NCI-H2081 treated with DMSO at 0.1 percent for 48 hours (cell line): Measurements from ENCODE around the gene CARD8.
"Not testable (repeated sequence)": the region's sequence is repeated elsewhere in the genome, so short reads cannot be mapped to it uniquely, and the experiment has no call there.

Experiments used
- DNase-seq: peaks from one replicate; lab custom pipeline; 2025; lab: John Stamatoyannopoulos, UW

CARD8 gene

DNA sequence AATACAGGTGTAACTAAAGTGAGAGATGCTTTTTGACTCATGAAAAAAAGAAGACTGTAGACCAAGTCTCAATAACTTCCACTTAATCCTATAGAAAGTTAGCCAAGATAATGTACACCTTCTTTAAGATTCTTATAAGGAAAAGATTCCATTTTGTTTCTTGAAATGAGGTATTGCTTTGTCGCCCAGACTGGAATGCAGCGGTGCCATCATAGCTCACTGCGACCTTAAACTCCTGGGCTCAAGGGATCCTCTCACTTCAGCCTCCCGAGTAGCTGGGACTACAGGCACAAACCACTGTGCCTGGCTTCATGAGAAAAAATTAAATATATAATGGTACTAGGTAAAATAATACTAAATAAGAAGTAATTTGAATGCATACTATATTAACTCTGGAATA, 3.3 kb upstream of the CARD8 start:
- DNase-seq, result not testable (repeated sequence)

DNA sequence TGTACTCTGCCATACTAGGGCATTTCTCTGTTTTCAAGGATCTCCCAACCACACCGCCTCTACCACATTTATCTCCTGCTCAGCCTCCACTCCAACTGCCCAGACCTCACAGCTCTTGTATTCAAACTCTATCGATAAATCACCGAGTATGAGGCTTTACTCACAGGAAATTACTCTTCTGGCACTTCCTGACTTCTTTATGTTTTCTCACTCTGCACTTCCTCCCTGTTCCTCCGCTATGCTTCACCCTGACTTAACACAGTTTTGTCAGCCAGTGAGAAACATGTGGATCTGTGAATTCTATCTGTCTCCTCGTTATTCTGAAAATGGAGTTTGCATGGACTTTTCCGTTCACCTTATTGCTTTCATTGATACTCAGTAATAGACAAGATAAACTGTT, 2.6 kb upstream of the CARD8 start:
- DNase-seq, result no peak

DNA sequence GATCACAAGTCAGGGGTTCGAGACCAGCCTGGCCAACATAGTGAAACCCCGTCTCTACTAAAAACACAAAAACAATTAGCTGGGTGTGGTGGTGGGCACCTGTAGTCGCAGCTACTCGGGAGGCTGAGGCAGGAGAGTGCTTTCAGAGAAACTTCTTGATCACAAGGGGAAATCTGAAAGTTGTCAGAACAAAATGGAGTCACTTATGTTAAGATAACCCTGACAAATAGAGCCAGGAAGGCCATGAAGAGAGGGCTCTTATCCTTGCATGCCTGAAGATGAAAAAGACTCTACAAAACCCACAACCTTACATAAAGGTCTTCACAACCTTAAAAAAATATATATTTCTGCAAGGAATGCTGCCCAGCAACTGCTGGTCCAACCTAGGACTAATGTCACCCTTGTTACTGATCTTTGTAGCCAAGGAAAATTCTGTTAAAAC, 1.2 kb downstream of the CARD8 start:
- DNase-seq, result no peak

DNA sequence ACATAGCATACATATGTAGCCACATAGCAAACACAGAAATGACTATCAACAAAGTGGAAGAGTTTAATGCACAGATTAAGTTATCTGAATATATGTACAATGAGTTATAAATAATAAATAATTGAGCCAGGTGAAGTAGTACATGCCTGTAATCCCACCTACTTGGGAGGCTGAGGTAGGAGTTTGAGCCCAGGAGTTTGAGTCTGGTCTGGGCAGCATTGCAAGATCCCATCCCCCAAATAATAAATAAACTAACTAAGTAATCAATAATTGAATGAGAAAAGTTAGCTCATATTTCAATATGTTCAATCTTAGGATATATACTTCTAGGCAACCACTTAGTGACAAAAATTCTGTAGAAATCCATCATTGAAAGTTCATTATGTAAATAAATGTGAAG, 1.7 kb downstream of the CARD8 start:
- DNase-seq, result no peak

DNA sequence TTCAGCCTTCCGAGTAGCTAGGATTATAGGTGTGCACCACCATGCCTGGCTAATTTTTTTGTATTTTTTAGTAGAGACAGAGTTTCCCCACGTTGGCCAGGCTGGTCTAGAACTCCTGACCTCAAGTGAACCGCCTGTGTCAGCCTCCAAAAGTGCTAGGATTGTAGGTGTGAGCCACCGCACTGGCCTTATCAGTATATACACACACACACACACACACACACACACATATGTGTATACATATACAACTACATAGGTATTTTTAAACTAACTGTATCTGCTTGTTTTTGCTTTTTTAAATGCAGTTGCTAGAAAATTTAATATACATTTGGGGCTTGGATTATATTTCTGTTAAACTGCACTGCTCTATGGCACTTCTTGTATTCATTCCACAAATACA, 3.1 kb downstream of the CARD8 start:
- no peak for DNase-seq

DNA sequence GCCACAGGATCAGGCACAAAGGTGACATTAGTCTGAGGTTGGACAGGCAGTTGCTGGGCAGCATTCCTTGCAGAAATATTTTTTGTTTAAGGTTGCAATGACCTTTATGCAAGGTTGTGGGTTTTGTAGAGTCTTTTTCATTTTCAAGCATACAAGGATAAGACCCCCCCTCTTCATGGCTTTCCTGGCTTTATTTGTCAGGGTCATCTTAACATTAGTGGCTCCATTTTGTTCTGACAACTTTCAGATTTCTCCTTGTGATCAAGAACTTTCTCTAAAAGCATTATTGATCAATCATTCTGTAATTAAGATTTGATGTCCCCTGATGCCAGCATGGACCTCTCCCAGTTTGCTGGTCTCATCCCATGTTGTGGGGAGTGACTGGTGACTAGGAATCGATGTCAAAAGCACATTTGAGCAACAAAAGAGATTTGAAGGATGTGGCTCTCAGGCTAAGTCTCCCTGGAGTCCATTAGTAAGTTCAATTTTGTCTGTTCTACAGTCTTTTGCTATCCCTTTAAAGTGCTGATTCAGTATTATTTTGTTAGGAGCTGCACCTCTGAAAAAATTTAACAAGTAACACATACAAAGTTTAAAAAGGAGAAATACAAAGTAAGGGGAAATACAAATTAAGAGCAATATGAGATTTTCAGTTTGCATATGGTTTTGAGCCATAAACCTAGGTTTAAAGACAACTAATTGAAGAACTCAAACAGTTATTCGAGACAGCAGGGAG, 5.3 kb downstream of the CARD8 start:
- no peak for DNase-seq

DNA sequence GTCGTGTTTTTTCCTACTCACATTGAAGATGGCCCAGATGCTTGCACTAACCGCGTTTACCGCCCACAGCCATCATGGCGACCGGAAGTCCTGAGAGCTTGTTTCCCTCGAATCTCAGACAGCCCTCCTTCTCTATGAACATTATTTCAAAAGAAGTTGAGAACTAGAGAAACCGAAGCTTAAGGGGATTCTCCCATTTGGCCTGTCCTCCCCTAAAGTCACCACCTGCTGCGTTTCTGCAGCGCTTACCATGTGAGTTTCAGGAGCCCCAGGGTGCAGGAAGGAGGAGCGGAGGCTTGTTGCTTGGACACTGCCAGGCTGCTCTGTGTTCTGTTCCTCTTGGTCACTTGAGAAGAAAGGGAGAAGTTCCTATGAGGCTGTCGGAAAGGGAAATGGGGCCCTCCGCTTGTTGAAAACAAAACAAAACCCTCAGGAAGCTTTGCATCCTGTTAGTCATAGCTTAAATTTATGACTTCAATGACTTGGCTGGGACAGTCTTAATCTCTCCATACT, 6.2 kb downstream of the CARD8 start:
- DNase-seq, result no peak

DNA sequence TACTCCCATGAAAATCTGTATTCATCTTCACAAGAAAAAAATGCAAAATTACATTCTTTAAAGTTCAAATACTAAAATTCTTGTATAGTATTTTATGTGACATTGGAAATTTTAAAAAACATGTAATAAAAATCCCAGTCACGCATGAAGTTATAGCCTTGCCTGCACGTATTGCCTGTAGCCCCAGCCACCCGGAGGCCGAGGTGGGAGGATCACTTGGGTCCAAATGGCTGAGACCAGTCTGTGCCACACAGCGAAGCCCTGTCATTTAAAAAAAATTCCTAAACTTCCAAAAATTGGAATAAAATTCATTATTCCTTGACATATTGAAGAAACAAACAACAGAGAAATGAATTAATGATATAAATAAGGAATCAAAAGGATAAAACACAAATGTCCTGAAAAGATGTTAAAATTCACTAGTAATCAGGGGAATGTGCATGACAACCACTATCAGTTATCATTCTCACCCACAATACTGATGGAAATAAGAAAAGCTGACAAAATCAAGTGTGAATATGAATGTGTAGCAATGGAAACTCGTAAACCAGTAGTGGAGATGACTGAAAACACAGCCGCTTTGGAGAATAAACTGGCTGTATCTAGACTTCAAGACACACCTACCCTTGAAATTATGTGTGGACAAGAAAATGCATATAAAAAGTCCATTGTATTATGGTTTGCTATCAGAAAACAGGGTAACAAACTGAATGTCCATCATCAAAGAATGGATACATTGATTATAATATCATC, 7.5 kb downstream of the CARD8 start:
- no peak for DNase-seq

DNA sequence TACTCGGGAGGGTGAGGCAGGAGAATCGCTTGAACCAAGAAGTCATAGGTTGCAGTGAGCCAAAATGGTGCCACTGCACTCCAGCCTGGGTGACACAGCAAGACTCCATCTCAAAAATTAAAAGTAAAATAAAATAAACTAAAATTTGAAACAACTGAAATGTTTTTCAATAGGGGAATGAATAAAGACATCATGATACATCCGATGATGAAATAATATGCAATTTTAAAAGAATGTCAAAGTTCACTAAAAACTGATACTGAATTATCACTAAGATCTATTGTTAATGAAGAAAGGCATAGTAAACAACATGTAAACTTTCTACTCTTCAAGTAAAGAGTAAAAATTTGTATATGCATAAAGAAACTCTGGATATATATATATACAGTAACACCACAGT, 8.5 kb downstream of the CARD8 start:
- DNase-seq, result no peak

DNA sequence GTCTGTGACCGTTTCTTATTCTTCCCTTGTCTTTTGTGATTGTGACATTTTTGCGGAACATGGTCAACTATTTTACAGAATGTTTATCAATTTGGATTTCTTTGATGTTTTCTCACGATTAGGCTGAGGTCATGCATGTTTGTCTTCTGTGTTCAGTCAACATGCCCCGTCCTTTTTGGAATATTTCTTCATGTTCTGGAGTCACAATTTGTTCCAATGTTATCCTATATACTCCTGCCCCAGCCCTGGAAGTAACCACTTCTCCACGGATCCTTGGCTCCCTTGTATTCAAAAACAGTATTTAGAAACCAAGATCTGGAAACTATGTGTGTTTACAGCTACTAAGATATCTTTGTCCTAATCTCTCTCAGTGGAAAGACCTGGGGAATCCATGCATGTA, 9.6 kb downstream of the CARD8 start:
- no peak for DNase-seq

DNA sequence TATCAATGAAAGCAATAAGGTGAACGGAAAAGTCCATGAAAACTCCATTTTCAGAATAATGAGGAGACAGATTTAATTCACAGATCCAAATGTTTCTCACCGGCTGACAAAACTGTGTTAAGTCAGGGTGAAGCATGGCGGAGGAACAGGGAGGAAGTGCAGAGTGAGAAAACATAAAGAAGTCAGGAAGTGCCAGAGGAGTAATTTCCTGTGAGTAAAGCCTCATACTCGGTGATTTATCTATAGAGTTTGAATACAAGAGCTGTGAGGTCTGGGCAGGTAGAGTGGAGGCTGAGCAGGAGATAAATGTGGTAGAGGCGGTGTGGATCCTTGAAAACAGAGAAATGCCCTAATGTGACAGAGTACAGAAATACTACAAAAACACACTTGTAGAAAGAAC, 11.4 kb downstream of the CARD8 start:
- no peak for DNase-seq

DNA sequence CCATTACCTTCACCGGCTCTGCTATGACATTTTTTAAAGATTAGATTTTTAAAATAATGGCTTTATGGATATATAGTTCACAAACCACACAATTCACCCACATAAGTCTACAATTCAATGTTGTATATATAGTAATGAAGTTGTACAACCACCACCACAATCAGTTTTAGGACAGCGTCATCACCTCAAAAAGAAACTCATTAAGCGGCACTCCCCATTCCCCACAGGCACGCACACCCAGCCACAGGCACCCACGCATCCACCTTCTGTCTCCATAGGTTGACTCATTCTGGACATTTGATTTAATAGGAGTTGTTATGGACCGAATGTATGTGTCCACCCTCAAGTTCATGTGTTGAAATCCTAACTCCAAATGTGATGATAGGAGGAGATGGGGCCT, 13.9 kb downstream of the CARD8 start:
- DNase-seq, result not testable (repeated sequence)

DNA sequence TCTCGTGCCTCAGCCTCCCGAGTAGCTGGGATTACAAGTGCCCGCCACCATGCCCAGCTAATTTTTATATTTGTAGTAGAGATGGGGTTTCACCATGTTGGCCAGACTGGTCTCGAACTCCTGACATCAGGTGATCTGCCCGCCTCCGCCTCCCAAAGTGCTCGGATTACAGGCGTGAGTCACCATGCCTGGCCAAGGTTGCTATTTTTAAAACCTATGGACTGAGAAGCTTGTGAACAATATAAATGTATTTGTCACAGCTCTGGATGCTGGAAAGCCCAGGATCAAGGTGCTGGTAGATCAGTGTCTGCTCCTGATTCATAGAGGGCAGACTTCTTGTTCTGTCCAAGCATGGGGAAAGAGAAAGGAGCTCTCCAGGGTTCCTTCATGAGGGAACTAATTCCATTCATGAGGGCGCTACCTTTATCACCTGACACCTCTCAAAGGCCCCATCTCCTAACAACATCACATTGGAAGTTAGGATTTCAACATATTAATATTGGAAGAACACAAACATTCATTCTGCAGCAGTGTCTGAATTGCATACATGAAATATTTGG, 16.1 kb downstream of the CARD8 start:
- DNase-seq, result no peak

DNA sequence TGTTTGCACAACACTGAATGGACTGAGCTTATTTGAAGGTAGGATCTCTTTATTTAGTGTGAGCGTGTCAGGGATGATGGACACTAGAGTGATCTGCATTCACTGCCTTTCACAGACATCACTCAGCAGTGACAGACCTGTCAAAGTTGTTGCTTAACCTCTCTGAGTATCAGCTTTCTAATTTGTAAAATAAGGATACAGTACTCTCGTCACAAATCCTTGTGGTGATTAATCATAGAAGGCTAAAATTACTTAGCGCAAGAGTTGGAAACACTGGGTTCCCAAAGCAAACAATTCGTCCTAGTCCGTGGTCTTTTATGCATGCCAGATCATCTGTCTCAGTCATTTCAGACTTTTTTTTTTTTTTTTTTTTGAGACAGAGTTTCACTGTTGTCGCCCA, 16.6 kb downstream of the CARD8 start:
- DNase-seq, result no peak

DNA sequence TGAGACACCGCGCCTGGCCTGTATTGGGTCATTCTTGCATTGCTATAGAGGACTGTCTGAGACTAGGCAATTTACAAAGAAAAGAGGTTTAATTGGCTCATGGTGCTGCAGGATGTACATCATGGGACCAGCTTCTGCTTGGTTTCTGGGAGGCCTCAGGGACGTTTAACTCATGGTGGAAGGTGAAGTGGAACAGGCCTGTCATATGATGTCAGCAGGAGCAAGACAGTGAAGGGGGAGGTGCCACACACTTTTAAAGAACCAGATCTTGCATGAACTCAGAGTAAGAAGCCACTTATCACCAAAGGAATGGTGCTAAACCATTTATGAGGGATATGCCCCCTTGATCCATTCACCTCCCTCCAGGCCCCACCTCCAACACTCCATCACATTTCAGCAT, 18.7 kb downstream of the CARD8 start:
- DNase-seq, result no peak

DNA sequence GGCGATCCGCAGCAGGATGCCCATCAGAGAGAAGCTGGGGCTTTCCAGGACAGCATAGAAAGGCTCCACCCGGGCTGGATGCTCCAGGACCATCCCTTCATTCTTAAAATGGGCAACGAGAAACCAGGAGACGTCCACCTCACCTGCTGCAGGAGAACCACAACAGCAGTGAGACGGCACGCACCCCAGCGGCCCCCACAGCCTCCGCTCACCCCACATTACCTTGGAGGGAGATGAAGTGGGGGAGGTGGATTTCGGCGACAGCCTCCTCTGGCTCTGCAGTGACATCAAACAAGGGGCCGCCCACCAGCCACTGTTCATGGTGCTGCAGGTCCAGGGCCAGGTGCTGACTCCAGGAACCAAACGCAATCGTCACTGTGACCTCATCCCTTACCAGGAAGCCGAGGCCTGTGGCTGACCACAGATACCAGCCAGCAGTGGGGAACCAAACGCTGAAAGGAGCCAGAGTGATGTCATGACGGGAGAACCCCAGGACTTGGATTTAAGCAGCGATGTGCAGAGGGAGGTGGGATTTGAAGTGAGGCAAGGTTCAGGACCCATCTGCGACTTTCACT, 25.1 kb downstream of the CARD8 start:
- DNase-seq, result no peak

DNA sequence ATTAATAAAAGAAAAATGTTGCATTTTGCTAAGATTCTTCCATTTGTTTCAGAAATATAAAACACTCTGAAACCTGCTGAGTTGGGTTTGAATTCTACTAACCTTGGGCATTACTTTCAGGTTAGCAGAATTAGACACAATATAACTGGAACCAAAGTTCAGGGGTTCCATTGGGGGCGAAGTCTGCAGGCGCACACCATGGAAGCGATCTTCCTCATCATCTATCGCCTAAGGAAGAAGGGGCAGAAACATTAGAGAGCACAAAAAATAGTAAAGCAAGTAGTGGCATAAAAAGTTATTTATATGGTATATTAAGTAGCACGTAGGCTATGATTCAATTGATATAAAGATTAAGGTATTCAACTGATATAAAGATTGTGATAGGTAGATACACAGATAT, 34.1 kb downstream of the CARD8 start:
- no peak for DNase-seq

DNA sequence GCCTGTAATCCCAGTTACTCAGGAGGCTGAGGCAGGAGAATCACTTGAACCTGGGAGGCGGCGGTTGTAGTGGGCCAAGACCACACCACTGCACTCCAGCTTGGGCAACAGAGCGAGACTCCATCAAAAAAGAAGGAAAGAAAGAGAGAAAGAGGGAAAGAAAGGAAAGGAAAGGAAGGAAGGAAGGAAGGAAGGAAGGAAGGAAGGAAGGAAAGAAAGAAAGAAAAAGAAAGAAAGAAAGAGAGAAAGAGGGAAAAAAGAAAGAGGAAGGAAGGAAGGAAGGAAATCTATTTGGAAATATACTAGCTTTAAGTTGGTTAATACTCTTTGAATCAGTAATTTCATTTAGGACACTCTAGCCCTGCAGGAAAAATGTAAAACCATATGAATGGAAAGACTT, 34.9 kb downstream of the CARD8 start:
- DNase-seq, result not testable (repeated sequence)

DNA sequence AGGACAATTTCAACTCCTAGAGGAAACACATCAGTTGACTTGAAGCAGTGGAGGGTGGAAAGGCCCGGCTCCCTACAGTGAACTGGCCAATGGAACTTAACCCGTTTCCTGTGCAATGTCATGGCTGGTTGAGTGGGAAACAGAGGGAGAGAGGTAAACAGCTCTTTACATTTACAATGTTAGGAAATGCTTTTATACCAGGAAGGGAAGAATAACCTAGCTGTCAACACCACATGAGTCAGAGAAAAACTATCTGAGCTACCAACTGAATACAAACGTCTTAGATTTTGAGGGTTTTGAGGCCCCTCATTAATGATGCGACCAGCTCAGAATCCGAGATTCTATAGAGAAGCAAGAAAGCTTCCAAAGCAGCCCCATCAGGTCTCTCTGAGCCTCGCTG, 36.7 kb downstream of the CARD8 start:
- DNase-seq, result no peak

DNA sequence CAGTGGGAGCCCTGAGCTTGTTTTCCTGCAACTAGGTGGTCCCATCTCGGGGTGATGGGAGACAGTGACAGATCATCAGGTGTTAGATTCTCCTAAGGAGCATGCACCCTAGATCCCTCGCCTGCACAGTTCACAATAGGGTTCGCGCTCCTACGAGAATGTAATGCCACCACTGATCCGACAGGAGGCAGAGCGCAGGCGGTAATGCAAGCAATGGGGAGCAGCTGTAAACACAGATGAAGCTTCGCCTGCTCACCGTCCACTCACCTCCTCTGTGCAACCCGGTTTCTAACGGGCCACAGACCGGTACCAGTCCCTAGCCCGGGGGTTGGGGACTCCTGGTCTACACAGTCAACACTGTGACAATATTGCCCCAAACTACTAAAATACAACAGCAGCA, 38.8 kb downstream of the CARD8 start:
- DNase-seq, result no peak

DNA sequence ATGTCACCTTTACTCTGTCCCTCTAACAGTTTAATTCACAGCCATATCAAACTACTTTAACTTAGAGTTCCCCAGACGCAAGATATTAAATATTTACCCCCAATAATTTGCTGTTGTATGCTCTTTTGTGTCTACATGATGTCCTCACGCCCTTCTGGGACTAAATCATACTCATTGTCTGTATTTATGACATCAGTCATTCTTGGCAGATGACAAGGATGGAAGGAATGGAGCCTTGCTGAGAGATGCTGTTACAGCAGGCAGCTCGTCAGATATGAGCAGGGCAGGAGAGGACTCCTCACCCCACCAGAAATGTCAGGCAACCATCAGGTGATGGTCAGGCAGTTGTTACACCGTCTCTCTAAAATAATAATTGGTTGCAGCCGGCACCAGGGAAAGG, 41.8 kb downstream of the CARD8 start:
- no peak for DNase-seq

DNA sequence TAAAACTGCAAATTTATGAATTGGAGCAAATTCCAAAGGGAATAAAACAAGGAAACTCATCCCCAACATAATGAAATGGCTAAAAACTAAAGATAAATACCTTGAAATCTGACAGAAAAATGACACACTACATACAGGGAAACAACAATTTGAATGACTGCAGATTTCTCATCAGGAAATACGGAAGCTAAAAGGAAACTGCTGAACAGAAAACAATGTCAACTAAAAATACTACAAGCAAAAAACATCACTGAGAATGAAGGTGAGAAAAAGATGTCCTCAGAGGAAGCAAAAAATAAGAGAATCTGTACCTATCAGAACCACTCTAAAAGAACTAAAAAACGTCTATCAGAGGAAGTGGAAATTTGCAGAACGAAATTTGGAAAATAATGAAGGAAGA, 45.7 kb downstream of the CARD8 start:
- no peak for DNase-seq
